Islet of Langerhans (tissue), 1 donor: ENCODE data around the gene NUPR1.
"Not testable (repeated sequence)": the region's sequence is repeated elsewhere in the genome, so short reads cannot be mapped to it uniquely, and the experiment has no call there.

Experiments used
- FAIRE-seq: peaks from one replicate; lab custom pipeline; 2011; peaks lifted over from hg19 to GRCh38; lab: Jason Lieb, UNC

The NUPR1 gene, protein sequence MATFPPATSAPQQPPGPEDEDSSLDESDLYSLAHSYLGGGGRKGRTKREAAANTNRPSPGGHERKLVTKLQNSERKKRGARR

DNA sequence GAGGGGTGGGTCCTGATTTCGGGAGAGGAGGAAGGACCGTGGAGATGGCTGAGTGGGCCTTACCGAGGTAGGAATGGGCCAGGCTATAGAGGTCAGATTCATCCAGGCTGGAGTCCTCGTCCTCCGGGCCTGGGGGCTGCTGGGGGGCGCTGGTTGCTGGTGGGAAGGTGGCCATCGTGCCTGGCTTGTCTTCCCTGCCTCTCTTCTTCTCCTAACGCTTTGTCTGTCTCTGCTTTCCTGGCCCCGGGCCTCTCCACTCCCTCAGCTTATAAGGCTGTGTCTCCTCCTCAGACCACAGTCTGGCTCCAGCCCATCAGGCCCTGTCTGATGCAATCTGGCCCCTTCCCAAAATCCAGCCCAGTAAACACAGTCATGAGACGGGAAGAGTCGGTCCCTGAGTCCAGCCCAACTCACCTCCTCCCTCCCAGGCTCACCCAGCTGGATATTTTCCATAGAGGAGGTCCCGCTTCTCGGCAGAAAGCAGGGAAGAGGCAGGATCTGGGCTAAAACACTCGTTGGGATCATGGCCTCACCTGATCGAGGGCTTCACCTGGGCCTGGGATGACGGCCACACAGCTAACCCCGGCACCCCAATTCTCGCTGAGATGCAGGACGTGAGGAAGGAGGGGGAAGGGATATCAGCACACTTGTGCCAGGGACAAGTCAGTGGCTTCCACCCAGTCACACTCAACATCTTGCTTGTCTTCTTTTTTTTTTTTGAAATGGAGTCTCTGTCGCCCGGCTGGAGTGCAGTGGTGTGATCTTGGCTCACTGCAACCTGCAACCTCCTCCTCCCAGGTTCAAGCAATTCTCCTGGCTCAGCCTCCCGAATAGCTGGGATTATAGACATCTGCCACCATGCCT is at the start of gene NUPR1:
Gene NUPR1 (minus strand): TSS at position 242 of the 864 bp plus-strand sequence. CDS start 67 bp downstream, at position 175.
- no peak for FAIRE-seq

DNA sequence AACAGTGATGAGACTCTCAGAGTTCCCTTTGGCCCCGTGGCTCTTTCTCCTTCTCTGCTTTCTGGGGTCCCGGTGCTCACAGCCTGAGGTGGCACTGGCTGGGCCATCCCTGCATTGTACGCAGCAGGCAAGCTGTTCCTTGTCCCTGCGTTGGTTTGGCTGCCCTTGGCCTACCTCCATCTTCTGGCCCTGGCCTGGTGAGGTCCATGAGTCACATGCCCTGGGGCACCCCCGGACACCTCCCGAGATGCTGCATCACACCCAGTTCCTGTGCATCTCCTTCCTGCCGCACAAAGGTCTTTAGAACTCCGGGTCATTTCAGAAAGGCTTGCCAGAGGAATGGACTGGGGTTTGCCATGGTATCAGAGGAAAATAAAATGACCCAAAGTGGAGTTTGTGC is 48.6 kb upstream of the NUPR1 start:
- FAIRE-seq, result no peak

DNA sequence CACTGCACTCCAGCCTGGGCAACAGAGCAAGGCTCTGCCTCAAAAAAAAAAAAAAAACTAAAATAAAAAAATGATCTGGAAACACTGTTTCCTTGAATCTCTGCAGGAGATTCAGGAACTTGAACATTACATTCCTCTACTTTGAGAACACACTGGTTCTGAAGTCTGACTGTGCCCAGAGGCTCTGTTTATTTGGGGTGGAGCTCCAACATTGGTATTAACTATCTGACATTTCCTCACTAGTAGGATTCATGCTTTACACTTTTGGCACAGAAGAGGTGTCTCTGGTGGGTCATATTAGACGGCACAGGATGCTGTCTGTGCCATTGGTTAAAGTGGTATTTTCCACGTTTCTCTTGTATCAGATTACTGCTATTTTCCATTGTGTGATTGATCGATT is 47.7 kb upstream of the NUPR1 start:
- FAIRE-seq, result no peak

DNA sequence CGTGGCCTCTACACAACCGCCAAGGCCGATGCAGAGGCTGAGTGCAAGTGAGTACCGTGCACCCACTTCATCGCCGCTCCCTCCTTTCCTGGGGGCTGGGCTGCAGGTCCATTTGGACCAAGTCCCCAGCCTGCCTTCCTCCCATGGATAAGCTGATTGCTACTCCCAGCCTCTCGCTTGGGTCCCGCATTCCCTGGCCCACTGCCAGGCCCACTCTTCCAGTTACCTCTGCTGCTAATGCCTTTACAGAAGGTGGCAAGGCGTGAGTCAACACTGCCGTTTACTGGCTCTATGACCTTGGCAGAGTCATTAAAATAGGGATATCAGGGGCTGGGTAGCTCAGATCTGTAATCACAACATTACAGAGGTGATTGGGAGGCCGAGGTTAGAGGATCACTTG is 46.9 kb upstream of the NUPR1 start:
- FAIRE-seq, result no peak

GRCh38 chr16:28580726-28581315 is 42.0 kb upstream of the NUPR1 start:
- no peak for FAIRE-seq

DNA sequence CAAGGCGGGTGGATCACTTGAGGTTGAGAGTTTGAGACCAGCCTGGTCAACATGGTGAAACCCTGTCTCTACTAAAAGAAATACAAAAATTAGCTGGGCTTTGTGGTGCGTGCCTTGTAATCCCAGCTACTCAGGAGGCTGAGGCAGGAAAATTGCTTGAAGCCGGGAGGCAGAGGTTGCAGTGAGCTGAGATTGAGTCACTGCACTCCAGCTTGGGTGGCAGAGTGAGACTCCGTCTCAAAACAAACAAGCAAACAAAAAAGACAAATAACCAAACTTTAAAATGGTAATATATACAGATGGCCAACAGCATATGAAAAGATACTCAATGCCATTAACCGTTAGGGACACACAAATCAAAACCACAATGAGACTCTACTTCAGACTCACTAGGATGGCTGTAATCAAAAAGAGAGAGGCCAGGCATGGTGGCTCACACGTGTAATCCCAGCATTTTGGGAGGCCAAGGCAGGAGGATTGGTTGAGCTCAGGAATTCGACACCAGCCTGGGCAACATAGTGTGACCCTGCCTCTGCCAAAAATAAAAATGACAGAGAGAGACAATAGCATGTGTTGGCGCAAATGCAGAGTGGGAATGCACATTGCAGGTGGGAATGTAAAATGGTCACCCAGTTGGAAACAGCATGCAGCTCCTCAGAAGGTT is 36.8 kb upstream of the NUPR1 start:
- no peak for FAIRE-seq

DNA sequence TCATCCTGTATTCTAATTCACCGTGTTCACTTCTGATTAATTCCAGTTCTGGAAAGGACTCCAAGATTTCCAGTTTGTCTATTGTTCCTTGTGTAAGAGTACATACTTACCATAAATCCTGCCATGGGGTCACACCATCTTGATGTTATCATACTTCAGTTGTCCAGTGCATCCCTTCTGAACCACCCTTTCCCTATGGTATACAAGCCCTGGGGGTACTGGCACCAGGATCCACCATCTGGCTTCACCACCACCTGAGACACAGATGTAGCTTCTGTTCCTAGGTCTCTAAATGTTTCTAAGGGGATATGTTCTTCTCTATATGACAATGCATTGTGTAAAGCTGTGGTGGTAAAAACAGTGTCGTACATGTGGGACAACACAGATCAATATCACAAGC is 36.2 kb upstream of the NUPR1 start:
- no peak for FAIRE-seq

- FAIRE-seq, result no peak
Measured at GRCh38 chr16:28573738-28574718, 35.3 kb upstream of the NUPR1 start.

DNA sequence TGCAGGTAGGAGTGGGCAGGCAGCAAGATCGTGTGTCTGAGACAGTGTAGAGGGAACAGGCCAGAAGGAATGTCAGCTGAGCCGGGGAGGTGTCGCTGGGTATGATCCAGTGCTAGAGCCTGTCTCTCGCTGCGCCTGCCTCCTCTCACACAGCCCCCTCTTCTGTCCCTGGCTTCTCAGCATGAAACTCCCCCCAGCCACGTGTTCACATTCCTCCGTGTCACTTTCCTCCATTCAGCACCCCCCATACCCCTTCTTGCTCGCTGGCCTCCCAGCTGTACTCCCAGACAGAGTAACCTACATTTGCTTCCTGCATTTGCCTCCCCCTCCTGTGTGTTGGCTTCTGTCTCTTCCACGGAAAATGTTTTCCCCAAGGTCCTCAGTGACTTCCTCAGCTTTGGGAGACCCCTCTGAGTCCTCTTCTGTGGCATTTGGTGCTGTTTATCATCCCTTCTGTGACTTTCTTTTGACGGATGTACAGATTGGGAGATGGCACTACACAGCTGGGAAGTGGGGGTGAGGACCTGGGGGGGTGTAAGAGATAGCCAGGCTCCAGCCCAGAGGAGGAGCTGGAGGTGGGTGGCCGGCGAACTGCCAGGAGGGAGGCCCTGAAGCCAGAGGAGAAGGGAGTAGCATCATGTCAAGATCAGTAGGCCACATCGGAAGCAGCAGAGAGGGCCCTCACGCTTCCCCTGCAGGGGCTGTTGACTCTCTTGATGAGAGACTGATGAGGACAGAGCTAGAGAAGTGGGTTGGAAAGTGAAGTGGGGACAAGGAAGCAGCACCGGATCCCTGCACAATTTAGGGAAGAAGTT is 34.1 kb upstream of the NUPR1 start:
- FAIRE-seq, result no peak

DNA sequence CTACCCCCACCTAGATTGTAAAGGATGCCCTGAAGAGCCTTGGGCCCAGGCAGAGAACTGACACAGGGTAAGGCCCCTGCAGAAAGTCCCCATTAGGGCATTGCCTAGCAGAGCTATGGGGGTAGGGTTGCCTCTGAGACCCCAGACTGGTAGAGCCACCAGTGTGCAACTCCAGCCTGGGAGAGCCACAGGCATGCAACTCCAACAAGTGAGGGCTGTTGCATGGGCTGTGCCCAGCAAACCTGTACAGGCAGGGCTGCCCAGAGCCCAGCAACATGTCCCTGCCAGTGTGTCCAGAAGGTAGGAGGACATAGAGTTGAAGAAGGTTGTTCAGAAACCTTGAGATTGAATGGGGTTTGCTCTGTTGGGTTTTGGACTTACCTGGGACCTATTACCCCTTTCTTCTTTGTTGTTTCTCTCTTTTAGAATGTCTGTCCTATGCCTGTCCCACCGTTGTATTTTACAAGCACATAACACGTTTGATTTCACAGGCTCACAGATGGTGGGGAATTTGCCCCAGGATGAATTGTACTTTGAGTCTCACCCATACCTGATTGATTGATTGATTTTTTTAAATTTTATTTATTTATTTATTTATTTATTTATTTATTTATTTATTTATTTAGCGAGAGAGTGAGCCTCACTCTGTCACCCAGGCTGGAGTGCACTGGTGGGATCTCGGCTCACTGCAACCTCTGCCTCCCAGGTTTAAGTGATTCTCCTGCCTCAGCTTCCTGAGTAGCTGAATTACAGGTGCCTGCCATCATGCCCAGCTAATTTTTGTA is 31.4 kb upstream of the NUPR1 start:
- no peak for FAIRE-seq

DNA sequence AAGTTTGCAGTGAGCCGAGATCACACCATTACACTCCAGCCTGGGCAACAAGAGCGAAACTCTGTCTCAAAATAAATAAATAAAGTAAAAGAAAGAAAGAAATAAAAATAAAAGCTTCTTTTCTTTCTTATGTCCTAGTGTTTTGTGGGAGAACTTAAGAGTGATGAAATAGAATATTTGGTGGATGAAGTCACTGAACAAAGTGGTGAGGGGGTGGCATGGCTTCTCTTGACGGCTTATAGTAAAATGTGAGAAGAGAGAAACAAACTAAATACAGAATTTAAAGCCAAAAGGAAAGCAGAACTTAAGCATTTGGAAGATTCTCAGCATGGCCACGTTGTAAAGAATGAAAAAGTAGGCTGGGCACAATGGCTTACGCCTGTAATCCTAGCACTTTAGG is 30.2 kb upstream of the NUPR1 start:
- FAIRE-seq, result no peak

DNA sequence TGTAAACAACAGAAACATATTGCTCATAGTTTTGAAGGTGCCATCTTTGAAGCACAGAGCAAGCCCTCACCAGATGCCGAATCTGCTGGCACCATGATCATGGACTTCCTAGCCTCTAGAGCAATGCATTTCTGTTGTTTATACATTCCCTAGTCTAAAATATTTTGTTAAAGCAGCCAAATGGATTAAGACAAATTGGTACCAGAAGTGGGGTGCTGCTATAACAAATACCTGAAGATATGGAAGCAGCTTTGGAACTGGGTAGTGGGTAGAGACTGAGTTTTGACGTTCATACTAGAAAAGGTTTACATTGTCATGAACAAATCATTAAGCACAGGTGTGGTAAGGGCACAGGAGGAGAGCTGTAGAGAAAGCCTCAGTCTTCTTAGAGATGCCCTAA is 28.5 kb upstream of the NUPR1 start:
- FAIRE-seq, result no peak

DNA sequence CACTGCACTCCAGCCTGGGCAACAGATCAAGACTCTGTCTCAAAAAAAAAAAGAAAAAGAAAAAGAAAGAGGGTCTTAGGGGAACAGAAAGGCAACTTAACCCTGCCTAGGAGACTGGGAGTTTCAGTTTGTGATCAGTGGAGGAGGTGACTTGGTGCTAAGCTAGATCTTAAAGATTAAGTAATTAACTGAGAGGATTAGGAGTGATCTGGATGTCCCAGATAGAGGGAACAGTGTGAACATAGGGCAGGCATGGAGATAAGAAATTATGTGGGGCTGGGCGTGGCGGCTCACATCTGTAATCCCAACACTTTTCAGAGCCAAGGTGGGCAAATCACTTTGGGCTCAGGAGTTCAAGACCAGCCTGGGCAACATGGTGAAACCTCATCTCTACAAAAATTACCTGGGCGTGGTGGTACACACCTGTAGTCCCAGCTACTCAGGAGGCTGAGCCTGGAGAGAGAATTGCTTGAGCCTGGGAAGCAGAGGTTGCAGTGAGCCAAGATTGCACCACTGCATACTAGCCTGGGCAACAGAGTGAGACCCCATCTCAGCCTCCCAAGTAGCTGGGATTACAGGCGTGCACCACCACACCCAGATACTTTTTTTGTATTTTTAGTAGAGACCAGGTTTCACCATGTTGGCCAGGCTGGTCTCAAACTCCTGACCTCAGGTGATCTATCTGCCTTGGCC is 27.6 kb upstream of the NUPR1 start:
- FAIRE-seq, result not testable (repeated sequence)

GRCh38 chr16:28563218-28563617 is 24.4 kb upstream of the NUPR1 start:
- FAIRE-seq, result no peak

- FAIRE-seq, result no peak
Measured at GRCh38 chr16:28562199-28562598, 23.4 kb upstream of the NUPR1 start.

DNA sequence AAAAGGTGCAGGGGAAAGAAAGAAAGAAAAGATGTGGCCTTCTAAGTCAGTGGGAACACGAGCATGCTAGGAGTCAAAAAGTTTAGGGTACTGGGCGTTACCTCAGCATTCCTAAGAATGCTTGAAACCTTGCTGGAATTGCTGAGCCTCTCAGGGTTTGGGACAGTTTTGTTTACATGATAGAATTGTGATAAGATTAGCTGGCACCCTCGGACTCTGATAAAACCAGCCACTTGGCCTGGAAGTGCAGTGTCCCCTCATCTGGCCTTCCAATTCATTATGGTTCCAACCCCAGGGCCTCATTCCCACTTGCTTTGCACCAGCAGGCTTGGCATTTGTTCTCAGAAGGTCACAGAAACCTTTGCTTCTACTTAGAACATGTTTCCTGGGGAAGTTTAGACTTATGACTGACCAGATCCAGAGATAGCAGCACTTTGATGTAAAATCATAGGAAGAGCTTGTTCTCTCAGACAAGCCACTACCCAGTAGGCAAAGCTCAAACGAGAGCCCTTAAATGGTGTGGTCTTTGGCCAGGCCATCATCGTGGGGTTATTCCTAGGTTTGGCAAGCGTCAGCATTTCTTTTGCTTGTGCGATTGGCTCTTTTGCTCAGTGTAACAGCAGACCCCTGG is 22.9 kb upstream of the NUPR1 start:
- no peak for FAIRE-seq

- no peak for FAIRE-seq
Measured at GRCh38 chr16:28558456-28558855, 19.7 kb upstream of the NUPR1 start.

GRCh38 chr16:28556914-28557320 is 18.1 kb upstream of the NUPR1 start:
- FAIRE-seq, result no peak

DNA sequence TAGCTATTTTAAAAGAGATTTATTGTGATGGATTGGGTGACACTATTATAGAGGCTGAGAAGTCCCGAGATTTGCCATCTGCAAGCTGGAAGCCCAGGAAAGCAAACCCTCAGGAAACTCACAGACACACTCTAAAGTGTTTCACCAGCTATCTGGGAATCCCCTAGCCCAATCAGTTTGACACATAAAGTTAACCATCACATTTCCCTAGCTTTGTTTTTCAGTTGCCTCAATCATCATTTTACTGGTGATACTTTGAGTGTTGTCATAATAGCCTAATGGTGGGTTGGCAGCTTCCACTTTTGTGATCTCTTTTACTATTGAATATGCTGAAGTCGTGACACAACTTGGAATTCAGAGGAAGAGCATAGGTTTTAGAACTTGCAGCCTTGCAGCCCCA is 16.8 kb upstream of the NUPR1 start:
- no peak for FAIRE-seq
